ENCODE measurements around the gene CTPS2. TPM values are rescaled to one million over a fixed set of nuclear protein-coding genes. Genes with fewer than 3 reads are reported as not detected.
"Not testable (repeated sequence)": the region's sequence is repeated elsewhere in the genome, so short reads cannot be mapped to it uniquely, and the experiment has no call there.

The CTPS2 gene
- total RNA-seq, 2 experiments from 2014 or later = 6.0 to 6.9 TPM

DNA sequence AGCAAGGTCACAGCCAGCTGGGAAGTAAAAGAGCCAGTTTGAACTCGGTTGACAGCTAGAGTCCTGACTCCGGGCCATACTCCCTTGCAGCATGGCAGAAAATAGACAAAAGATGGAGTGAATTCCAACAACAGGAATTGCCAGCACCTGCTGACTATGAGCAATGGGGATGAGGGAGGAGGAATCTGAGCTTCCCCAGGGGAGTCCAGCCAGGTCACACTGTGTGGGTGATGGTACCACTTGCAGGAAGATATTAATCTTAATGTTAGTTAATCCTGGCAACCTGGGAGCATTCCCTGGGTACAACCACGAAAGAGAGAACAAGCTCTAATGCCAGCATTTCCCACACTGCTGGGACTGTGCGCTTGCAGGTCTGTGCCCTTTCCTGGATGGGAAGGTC lies 110.6 kb downstream of the CTPS2 start:
- POLR2A ChIA-PET = no interaction called here

DNA sequence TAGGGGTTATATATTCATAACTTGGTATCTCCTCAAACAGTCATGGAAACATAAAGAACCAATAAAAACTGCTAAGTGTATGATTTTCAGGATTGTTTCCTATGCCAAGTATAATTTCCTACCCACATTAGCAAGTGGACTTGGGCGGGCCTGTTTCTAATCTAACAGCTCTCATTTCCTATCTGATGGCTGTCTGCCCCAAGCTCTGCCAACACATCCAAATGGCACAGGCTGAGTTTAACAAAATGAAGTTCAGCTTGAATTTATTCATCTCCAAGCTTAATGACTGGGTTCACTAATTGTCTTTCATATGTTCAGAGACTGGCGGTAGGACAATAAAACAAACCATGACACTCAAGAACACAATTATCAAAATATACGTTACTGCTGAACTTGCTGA lies 118.0 kb downstream of the CTPS2 start:
- H3K4me3 Mint-ChIP-seq = no peak overlapping the region
- no peak for ATAC-seq (ENCODE audit: low read depth)
- POLR2A ChIA-PET = no interaction called here
- no peak overlapping the region for H3K27ac Mint-ChIP-seq
- peaks cover 2% of the 10 kb centered on the region for H3K4me1 Mint-ChIP-seq
- no peaks in the 10 kb centered on the region for H3K27me3 Mint-ChIP-seq
- H3K9me3 Mint-ChIP-seq = peaks cover 2% of the 10 kb centered on the region
- H3K36me3 Mint-ChIP-seq = peaks cover 12% of the 10 kb centered on the region
- no peak for DNase-seq

More for the DNA sequence above, 110.6 kb downstream of the CTPS2 start:
- no peak for ATAC-seq (ENCODE audit: low read depth)
- H3K27me3 Mint-ChIP-seq = no peaks in the 10 kb centered on the region
- H3K4me3 Mint-ChIP-seq = no peak overlapping the region
- no peak overlapping the region for H3K27ac Mint-ChIP-seq
- no peak for DNase-seq
- H3K36me3 Mint-ChIP-seq = peaks cover 2% of the 10 kb centered on the region
- H3K9me3 Mint-ChIP-seq = no peaks in the 10 kb centered on the region
- peaks cover 12% of the 10 kb centered on the region for H3K4me1 Mint-ChIP-seq

DNA sequence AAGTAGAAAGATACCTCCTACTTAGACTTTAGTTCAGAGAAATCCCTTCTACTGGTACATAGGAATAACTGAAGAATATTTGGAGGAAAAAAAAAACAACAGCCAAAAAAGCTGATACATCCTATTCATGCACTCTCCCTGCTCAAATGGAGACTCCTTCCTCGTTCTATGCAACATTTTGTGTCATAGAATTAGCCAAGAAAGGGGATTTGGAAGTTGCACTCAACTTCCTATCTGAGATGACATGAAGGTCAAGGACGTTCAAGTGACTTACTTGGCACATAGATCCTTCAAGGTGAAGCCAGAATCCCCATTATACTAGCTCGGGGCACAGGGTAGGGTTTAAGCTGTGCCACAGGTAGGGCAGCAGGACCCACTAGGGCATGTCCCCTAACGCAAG lies 118.7 kb downstream of the CTPS2 start:
- H3K36me3 Mint-ChIP-seq = peaks cover 12% of the 10 kb centered on the region
- POLR2A ChIA-PET = no interaction called here
- H3K4me1 Mint-ChIP-seq = peaks cover 8% of the 10 kb centered on the region
- H3K27me3 Mint-ChIP-seq = no peaks in the 10 kb centered on the region
- no peak overlapping the region for H3K27ac Mint-ChIP-seq
- no peak overlapping the region for H3K4me3 Mint-ChIP-seq
- H3K9me3 Mint-ChIP-seq = peaks cover 2% of the 10 kb centered on the region
- ATAC-seq (ENCODE audit: low read depth) (no peak), DNase-seq (no peak)

DNA sequence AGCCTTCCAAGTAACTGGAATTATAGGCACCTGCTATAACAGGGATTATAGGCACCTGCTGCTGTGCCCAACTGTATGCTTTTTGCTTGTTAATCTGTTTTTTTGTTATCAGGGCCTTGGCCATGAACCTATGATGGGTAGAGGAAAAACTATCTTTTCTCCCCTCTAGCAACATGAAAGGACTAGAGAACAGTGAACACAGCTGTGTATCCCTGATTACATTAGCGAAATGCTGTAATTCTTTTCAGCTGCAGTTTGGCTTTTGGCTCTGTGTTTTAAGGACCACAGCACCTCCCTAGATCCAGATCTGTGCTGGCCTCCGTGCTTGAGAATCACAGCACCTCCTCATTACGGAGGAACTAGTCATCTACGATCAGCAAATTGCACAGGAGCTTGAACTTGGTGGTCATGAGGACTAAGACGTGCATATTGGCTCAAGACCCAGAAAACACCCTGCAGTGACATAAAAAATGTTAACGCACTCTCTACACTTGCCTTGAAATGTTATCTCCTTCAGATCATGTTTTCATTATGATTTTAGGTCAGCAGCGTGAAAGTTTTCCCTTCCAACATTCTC lies 120.2 kb downstream of the CTPS2 start:
- no peaks in the 10 kb centered on the region for H3K27me3 Mint-ChIP-seq
- no peak overlapping the region for H3K4me3 Mint-ChIP-seq
- no peak for ATAC-seq (ENCODE audit: low read depth)
- H3K4me1 Mint-ChIP-seq = peaks cover 11% of the 10 kb centered on the region
- no peak for DNase-seq
- H3K27ac Mint-ChIP-seq = no peak overlapping the region
- H3K36me3 Mint-ChIP-seq = peaks cover 16% of the 10 kb centered on the region
- H3K9me3 Mint-ChIP-seq = peaks cover 2% of the 10 kb centered on the region
- POLR2A ChIA-PET = no interaction called here

DNA sequence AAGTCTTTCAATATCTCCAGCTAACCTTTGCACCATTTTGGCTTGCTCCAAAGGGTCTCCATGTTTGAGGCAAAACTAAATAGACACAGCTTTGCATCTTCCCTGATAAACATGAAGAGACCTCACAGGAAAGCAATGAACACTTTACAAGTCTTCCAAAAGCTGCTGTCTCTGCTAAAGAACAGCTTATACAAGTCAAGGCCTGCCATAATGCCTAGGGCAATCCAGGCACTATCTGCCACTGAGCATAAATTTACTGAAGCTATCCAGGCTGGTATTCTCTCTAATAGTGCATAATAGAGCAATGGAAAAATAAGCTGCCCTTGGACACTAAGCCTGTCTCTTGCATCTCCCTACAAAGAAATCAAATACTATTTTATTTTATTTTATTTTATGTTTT lies 122.6 kb downstream of the CTPS2 start:
- Mint-ChIP-seq H3K4me3 (no peak overlapping the region), H3K4me1 (peaks cover 11% of the 10 kb centered on the region), H3K36me3 (peaks cover 19% of the 10 kb centered on the region), H3K9me3 (peaks cover 2% of the 10 kb centered on the region), H3K27me3 (no peaks in the 10 kb centered on the region), H3K27ac (no peak overlapping the region)
- ATAC-seq (ENCODE audit: low read depth) (no peak), DNase-seq (no peak)
- POLR2A ChIA-PET = no interaction called here

DNA sequence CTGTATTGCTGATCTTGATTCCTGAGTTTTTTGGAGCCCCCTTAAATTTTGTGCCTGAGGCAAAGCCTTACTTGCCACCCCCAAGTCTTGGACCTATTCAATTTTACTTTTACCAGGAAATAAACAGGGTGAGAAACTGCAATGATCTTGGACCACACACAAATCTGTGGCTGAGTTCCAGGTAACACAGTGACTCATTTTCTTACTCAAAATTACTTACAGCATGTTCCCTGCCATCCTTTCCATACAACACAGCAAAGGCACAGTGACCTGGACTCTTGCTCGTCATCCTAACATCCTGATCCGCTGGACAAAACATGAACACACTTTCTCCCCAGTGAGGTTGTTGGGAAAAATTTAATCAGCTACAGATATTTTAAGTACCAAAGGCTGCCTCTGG lies 123.3 kb downstream of the CTPS2 start:
- peaks cover 19% of the 10 kb centered on the region for H3K36me3 Mint-ChIP-seq
- POLR2A ChIA-PET = no interaction called here
- peaks cover 2% of the 10 kb centered on the region for H3K9me3 Mint-ChIP-seq
- H3K27ac Mint-ChIP-seq = no peak overlapping the region
- no peak for DNase-seq
- no peak overlapping the region for H3K4me3 Mint-ChIP-seq
- peak; percentile 36 for ATAC-seq (ENCODE audit: low read depth)
- peaks cover 11% of the 10 kb centered on the region for H3K4me1 Mint-ChIP-seq
- H3K27me3 Mint-ChIP-seq = no peaks in the 10 kb centered on the region

DNA sequence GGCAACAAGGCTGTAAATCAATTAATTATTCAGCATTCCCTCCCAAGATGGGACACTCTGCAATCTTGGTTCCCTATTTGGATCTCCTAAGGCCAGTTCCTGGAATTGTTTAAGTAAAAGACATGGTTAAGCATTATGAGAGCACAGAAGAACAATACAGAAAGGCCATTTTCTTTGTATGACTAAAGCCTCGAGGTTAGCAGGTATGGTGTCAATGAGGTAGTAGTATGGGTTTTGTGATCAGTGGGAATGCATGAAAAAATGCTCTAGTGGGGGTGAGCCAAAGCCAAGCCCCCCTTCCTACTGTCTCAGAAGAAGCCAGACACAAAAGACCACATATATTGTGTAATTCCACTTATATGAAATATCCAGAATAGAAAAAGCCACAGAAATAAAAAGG lies 124.2 kb downstream of the CTPS2 start:
- no peak overlapping the region for H3K27ac Mint-ChIP-seq
- H3K9me3 Mint-ChIP-seq = peaks cover 4% of the 10 kb centered on the region
- H3K4me1 Mint-ChIP-seq = peaks cover 9% of the 10 kb centered on the region
- DNase-seq (no peak), ATAC-seq (ENCODE audit: low read depth) (no peak)
- POLR2A ChIA-PET = no interaction called here
- no peak overlapping the region for H3K4me3 Mint-ChIP-seq
- H3K27me3 Mint-ChIP-seq = no peaks in the 10 kb centered on the region
- H3K36me3 Mint-ChIP-seq = peaks cover 21% of the 10 kb centered on the region

DNA sequence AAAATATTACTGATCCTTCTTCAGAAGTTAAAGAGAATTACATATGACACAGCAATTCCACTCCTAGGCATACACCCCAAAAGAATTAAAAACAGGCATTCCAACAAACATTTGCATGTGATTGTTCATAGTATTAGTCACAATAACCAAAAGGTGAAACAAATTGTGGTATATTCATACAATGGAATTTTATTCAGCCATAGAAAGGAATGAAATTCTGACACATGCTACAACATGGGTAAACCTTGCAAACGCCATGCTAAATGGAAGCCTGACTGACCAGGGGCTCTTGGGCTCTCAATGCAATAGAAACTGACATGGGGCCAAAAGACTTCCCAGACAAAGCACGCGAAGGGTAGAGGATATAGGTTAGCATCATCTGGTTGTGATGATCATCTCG lies 124.6 kb downstream of the CTPS2 start:
- POLR2A ChIA-PET = no interaction called here
- ATAC-seq (ENCODE audit: low read depth) = no peak
- Mint-ChIP-seq H3K4me3 (no peak overlapping the region), H3K36me3 (peaks cover 23% of the 10 kb centered on the region), H3K4me1 (peaks cover 9% of the 10 kb centered on the region), H3K27me3 (no peaks in the 10 kb centered on the region), H3K27ac (no peak overlapping the region), H3K9me3 (peaks cover 5% of the 10 kb centered on the region)
- no peak for DNase-seq

DNA sequence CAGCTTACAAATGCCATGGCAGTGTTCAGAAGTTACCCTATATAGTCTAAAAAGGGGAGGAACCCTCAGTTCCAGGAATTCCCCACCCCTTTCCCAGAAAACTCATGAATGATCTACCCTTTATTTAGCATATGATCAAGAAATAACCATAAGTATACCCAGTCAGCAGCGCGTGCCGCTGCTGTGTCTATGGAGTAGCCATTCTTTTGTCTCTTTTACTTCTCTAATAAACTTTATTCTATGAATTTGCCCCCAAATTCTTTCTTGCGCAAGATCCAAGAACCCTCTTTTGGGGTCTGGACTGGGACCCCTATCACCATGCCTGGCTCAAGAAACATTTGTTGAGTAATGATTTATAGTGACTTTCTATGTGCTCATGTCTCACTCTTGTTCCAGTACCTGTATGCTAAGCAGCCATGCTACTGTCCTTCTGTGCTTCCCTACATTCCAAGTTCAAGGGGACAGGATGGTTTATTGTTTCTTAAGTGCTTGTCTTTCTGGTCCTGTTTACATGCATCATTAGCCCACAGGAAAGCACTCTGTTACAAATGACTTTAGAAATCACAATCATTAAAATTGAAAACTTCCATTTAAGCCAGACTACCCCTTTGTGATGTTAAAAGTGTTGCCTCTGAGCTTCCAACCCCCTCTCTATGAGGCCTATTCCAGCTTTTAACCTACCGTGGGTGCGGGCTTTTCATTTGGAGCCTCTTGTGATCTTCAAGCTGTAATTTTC lies 125.9 kb downstream of the CTPS2 start:
- Mint-ChIP-seq H3K9me3 (peaks cover 7% of the 10 kb centered on the region), H3K27me3 (no peaks in the 10 kb centered on the region), H3K27ac (no peak overlapping the region), H3K4me1 (peaks cover 9% of the 10 kb centered on the region), H3K4me3 (no peak overlapping the region), H3K36me3 (peaks cover 19% of the 10 kb centered on the region)
- ATAC-seq (ENCODE audit: low read depth) (no peak), DNase-seq (no peak)
- POLR2A ChIA-PET = no interaction called here

DNA sequence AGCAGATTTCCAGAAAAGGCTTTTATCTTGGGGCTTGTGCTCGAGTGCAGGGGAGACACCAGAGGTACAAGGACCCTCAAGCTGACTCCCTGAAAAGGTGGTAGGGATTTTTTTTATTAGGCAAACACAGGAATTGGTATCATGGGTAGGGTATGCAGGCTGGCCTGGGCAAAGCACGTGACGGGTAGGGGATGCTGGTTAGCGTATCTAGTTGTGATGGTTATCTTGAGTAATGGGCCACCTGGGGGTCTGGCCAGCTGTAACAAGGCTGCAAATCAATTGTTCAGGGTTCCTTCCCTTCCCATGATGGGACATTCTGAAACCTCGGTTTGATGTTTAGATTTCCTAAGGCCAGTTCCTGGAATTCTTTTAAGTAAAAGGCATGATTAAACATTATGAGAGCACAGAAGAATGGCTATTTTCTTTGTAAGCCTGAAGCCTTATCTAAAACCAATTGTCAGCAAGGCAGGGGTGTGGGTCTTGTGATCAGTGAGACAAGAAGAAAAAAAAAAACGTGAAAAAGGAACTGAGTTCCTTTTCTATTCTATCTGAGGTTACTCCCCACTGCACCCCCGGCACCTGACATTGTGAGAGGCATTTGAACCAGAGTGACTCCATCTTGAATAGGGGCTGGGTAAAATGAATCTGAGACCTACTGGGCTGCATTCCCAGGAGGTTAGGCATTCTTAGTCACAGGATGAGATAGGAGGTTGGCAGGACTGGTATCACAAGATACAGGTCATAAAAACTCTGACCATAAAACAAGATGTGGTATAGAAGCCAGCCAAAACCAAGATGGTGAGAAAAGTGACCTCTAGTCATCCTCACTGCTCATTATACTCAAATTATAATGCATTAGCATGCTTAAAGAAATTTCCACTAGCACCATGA lies 126.7 kb downstream of the CTPS2 start:
- no peak overlapping the region for H3K27ac Mint-ChIP-seq
- POLR2A ChIA-PET = no interaction called here
- H3K27me3 Mint-ChIP-seq = no peaks in the 10 kb centered on the region
- H3K4me3 Mint-ChIP-seq = no peak overlapping the region
- peaks cover 9% of the 10 kb centered on the region for H3K4me1 Mint-ChIP-seq
- H3K36me3 Mint-ChIP-seq = peaks cover 16% of the 10 kb centered on the region
- H3K9me3 Mint-ChIP-seq = peaks cover 5% of the 10 kb centered on the region
- ATAC-seq (ENCODE audit: low read depth) (no peak), DNase-seq (no peak)

DNA sequence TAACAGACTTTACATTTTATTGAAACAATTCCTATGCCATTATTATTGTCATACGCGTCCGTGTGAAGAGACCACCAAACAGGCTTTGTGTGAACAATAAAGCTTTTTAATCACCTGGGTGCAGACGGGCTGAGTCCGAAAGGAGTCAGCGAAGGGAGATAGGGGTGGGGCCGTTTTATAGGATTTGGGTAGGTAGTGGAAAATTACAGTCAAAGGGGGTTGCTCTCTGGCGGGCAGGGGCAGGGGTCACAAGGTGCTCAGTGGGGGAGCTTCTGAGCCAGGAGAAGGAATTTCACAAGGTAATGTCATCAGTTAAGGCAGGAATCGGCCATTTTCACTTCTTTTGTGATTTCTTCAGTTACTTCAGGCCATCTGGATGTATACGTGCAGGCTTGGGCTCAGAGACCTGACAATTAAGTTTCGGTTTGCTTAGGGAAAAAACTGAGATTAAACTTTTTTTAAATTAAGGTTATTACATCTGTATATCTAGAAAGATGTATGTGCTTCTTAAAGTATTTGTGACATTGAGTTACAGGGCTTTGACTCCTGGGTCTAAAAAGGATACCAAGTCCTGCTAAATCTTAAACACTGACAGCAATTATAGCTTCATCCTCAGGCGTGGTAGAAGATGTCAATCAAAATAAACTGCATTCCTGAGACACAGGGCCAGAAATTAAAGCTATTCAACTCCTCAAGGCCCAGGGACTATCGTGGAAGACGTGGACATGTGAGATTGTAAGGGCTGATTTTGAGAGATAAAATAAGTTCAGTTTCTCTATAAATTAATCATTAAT lies 132.3 kb downstream of the CTPS2 start:
- ATAC-seq (ENCODE audit: low read depth); H3K27me3 Mint-ChIP-seq; POLR2A ChIA-PET: not testable (repeated sequence)

DNA sequence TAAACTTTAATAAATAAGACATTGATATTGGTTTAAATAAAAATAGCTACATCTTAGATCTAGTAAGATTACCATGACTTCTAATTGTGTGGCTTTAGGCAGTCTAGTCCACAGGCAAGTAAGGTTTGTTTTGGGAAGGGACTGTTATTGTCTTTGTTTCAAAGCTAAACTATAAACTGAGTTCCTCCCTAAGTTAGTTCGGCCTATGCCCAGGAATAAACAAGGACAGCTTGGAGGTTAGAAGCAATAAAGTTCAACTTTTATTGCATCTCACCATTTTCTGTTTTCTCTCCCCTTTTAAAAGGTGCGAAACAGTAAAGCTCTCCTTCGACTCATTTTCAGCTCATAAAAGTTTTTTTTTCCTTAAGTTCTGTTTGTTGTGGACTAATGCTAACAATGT lies 133.0 kb downstream of the CTPS2 start:
- H3K4me1 Mint-ChIP-seq = peaks cover 1% of the 10 kb centered on the region
- peaks cover 10% of the 10 kb centered on the region for H3K36me3 Mint-ChIP-seq
- POLR2A ChIA-PET = no interaction called here
- ATAC-seq (ENCODE audit: low read depth) = no peak
- DNase-seq = no peak
- H3K9me3 Mint-ChIP-seq = peaks cover 5% of the 10 kb centered on the region
- H3K27me3 Mint-ChIP-seq = no peaks in the 10 kb centered on the region
- no peak overlapping the region for H3K27ac Mint-ChIP-seq
- H3K4me3 Mint-ChIP-seq = no peak overlapping the region

More for the DNA sequence above, 132.3 kb downstream of the CTPS2 start:
- not testable (repeated sequence) for DNase-seq, H3K9me3 Mint-ChIP-seq, H3K4me1 Mint-ChIP-seq, H3K36me3 Mint-ChIP-seq, H3K4me3 Mint-ChIP-seq, H3K27ac Mint-ChIP-seq

DNA sequence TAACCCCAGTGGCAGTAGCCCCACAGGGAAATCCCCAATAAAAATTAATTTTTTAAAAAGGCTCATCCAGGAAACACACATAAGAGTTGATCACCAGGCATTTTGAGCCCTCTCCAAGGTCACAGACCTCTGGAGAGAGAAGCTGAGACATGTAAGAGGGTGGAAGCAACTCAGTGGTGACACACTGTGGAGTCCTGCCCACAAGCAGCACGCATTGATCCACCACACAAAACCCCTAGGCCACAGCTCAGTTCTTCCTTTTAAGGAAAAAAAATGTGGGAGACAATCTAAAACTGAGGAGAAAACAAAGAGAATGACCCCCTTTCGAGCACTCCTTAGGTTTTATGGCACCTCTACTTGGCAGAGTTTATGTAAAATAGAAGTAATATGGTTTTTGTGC lies 134.3 kb downstream of the CTPS2 start:
- peaks cover 8% of the 10 kb centered on the region for H3K36me3 Mint-ChIP-seq
- DNase-seq = no peak
- H3K4me1 Mint-ChIP-seq = peaks cover 1% of the 10 kb centered on the region
- no peak overlapping the region for H3K27ac Mint-ChIP-seq
- H3K4me3 Mint-ChIP-seq = no peak overlapping the region
- POLR2A ChIA-PET = no interaction called here
- ATAC-seq (ENCODE audit: low read depth) = no peak
- no peaks in the 10 kb centered on the region for H3K27me3 Mint-ChIP-seq
- peaks cover 3% of the 10 kb centered on the region for H3K9me3 Mint-ChIP-seq

All from activated naive CD8-positive, alpha-beta T cell treated with anti-CD3 and anti-CD28 coated beads, Interleukin-2, amount 10 ng/mL, durations not matched to agents 7 days and 5 days (primary cell).